ENCODE results near the gene NLGN4X. TPM values are rescaled to one million over a fixed set of nuclear protein-coding genes. Genes with fewer than 3 reads are reported as not detected.

Gene NLGN4X
- 1 to 10 TPM in 1 of 4 donors, under 1 TPM in 3; 0.45 to 3.2 (median 0.86) TPM for total RNA-seq

DNA sequence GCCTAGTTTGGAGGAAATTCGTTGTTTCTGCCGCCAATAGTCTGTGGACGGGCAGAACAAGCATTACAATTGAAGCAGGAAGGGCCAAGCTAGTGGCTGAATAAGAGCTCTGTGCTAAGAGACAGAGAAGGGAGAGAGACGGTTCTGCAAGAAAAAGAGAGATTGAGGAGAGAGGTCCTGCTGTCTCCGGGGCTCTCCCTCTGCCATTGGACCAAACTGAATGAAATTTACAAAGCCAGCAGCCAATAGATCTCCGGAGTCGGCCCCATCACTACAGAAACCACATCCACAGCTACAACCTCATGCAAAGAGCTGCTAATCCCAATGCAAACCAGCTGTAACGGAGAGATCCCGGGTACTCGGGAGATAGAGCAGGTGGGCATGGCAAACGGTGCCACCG is at the start of gene NLGN4X:
Gene NLGN4X, minus strand, starts transcription at position 148 of the 400 bp plus-strand sequence. CDS start 77,401 bp downstream, outside the sequence.
- no peak within 1 kb of the TSS for H3K4me3 ChIP-seq (replicated peaks in 1 of 3)
- H3K9me3 ChIP-seq: no peaks in the 10 kb centered on the region
- intact Hi-C loops (cut with DNase I): no loop called here
- TF ChIP-seq CTCF (IDR thresholded peaks at IDR 0.05): no peak
- no peak for TF ChIP-seq POLR2A (IDR thresholded peaks at IDR 0.05)
- H3K4me1 ChIP-seq: no peaks in the 10 kb centered on the region
- WGBS, 2 donors: 0% methylated on average over 9 to 10 of the region's 12 CpGs
- no peaks in the 10 kb centered on the region for H3K36me3 ChIP-seq
- H3K27me3 ChIP-seq: no peaks in the 10 kb centered on the region
- DNase-seq: no peak
- H3K27ac ChIP-seq: no peak within 1 kb of the TSS

DNA sequence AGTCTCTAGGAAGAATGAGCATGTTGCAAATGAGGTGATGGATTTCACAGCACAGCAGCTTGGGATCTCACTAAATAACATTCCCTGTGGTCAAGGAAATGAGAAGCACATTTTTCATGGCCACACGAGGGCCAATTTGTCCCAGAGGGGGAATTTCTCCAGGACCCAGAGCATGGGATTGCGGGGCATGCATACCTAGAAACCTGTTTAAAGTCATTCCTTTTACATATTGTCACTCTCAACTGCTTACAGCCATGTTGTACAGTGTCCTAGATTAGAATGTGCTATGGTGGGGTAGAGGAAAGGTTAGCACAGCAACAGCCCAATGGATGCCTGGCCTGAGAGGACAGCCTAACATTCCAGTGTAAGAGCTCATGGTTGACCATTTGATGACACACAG is 37.4 kb upstream of the NLGN4X start:
- no peaks in the 10 kb centered on the region for H3K36me3 ChIP-seq
- H3K9me3 ChIP-seq: no peaks in the 10 kb centered on the region
- H3K27me3 ChIP-seq: no peaks in the 10 kb centered on the region
- DNase-seq: no peak
- H3K4me1 ChIP-seq: no peaks in the 10 kb centered on the region
- intact Hi-C loops (cut with DNase I): no loop called here
- no peak for TF ChIP-seq CTCF (IDR thresholded peaks at IDR 0.05)
- TF ChIP-seq POLR2A (IDR thresholded peaks at IDR 0.05): no peak
- H3K27ac ChIP-seq: no peak overlapping the region
- 70 to 83% methylated on average over 2 of the region's 2 CpGs for WGBS, 2 donors
- no peak overlapping the region for H3K4me3 ChIP-seq (replicated peaks in 1 of 3)

DNA sequence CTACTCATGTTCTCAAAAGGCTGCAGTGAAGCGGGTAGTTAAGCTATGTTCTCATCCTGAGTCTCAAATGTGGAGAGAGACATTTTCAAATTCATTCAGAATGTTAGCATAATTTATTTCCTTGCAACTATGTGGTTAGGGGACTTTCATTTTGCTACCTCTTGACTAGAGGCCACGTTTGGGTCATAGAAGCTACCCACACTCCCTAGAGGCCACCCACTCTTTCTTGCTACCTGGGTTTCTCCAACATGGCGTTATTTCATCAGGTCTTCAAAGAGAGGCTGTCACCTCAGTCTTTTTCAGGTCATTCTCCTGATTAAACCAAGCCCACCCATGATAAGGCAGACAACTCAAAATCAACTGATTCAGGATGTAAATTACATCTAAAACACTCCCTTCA is 34.3 kb upstream of the NLGN4X start:
- H3K9me3 ChIP-seq: no peaks in the 10 kb centered on the region
- TF ChIP-seq CTCF (IDR thresholded peaks at IDR 0.05) (no peak), POLR2A (IDR thresholded peaks at IDR 0.05) (no peak)
- no peak for DNase-seq
- no peaks in the 10 kb centered on the region for H3K36me3 ChIP-seq
- intact Hi-C loops (cut with DNase I): no loop called here
- no peak overlapping the region for H3K4me3 ChIP-seq (replicated peaks in 1 of 3)
- H3K4me1 ChIP-seq: no peaks in the 10 kb centered on the region
- H3K27me3 ChIP-seq: no peaks in the 10 kb centered on the region
- H3K27ac ChIP-seq: no peak overlapping the region
- 74 to 85% methylated on average over 3 of the region's 3 CpGs for WGBS, 2 donors

- Histone ChIP-seq H3K9me3 (no peaks in the 10 kb centered on the region), H3K27me3 (no peaks in the 10 kb centered on the region), H3K4me3 (replicated peaks in 1 of 3) (no peak overlapping the region), H3K27ac (no peak overlapping the region), H3K36me3 (no peaks in the 10 kb centered on the region), H3K4me1 (no peaks in the 10 kb centered on the region)
- intact Hi-C loops (cut with DNase I): no loop called here
- no peak for DNase-seq
- no peak for TF ChIP-seq CTCF (IDR thresholded peaks at IDR 0.05)
- TF ChIP-seq POLR2A (IDR thresholded peaks at IDR 0.05): no peak
- WGBS, 2 donors: 33 to 57% methylated on average over 3 of the region's 3 CpGs
Measured at GRCh38 chrX:6257025-6257424, 28.4 kb upstream of the NLGN4X start.

DNA sequence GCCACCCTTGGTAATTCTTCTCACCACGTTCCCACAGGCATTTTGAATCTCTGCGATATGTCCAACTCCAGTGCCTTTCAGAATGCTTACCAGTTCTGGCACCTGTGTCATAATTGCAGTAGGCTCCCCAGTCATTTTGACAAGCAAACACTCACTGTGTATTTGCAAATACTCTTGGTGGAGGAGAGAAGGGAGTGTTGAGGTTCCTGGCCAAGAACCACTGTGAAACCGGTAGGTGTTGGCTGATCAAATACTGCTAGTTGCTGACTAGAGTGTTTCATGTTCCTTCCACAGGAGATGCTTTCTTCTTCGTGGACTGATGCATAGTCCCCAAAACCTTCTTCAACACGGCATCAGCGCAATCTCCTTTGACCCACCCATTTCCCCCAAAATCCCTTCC is 16.0 kb upstream of the NLGN4X start:
- H3K9me3 ChIP-seq: no peaks in the 10 kb centered on the region
- no peaks in the 10 kb centered on the region for H3K36me3 ChIP-seq
- no peaks in the 10 kb centered on the region for H3K4me1 ChIP-seq
- H3K4me3 ChIP-seq (replicated peaks in 1 of 3): no peak overlapping the region
- WGBS, 2 donors: 90 to 94% methylated on average over 6 of the region's 6 CpGs
- intact Hi-C loops (cut with DNase I): no loop called here
- H3K27ac ChIP-seq: no peak overlapping the region
- DNase-seq: no peak
- TF ChIP-seq POLR2A (IDR thresholded peaks at IDR 0.05): no peak
- no peak for TF ChIP-seq CTCF (IDR thresholded peaks at IDR 0.05)
- no peaks in the 10 kb centered on the region for H3K27me3 ChIP-seq
